HG02763 (cell line): ENCODE results near the gene KLHL17.
"Not testable (repeated sequence)": the region's sequence is repeated elsewhere in the genome, so short reads cannot be mapped to it uniquely, and the experiment has no call there.

Source experiments
- ATAC-seq: cut with Tn5 transposase; IDR thresholded peaks from one replicate; pipeline ENCODE4 v1.9.1; 2021; ENCODE audit warnings: mild to moderate bottlenecking, moderate library complexity; ENCODE audit not compliant: unreplicated experiment

The KLHL17 gene

DNA sequence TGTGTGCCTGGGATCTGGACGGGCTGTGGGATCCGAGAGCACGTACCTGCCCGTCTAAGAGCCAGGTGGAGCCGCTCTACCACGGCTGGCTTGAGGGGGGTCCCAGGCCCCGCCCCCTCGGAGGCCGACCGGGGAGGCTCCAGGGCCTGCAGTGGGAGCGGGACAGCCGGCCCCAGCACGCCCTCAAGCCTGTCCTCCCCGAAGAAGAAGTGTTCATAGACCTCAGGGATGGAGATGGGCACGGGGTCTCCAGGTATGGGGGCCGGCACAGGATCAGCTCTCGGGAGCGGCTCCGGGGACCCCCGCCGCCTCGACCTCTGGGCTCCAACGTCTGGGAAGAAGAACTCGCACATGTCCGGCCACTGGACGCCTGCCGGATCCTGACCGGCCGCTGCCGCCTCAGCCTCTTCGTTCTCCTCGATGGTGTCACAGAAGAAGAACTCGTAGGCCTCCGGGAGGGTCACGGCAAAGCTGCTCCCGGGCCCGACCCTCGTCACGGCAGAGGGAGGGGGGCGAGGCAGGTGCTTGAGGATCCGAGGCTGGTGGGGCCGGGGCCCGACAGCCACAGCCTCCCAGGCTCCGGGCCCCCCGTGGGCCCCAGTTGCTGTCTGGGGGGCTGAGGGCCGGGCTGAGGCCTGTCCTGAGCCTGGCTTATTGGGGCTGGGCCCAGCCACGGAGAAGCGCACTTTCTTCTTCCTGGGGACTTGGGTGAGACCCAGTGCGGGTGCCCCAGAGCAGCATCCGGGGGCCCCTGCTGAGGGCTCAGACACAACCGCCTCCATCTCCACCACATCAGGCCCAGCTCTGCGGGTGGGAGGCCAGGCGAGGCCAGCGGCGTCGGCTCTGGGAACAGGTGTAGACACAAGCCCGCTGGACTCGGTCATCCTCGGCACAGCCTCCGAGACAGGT, 18.7 kb downstream of the KLHL17 start:
- ATAC-seq, result no peak

DNA sequence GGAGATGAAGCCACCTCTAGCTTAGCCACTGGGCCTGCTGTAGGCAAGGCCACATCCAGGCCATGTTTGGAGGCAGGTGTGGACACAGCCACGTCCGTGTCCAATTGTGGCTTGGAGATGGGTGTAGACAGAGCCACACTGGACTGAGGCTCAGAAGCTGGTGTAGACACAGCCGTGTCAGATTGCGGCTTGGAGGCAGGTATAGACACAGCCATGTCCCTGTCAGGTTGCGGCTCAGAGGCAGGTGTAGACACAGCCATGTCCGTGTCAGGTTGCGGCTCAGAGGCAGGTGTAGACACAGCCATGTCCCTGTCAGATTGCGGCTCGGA, 19.3 kb downstream of the KLHL17 start:
- ATAC-seq, result no peak

DNA sequence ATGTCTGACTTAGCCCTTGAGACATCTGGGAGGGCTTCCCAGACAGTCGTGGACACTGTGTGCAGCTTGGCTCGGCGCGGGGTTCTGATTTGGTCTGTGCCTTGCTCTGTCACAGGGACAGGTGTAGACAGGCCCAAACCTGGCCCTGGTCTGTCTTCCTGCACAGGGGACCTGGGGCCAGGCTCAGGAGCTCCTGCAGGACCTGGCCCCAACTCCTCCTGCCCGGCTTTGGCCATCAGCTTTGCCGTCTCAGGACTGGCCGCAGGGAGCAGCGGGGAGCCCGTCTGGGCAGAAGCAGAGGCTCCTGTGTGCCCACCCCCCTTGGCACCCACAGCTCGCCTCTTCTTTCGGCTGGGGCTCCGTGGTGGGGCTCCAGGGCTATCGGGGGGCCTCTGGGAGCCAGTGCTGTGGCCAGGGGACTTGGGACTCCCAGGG, 19.8 kb downstream of the KLHL17 start:
- no peak for ATAC-seq

DNA sequence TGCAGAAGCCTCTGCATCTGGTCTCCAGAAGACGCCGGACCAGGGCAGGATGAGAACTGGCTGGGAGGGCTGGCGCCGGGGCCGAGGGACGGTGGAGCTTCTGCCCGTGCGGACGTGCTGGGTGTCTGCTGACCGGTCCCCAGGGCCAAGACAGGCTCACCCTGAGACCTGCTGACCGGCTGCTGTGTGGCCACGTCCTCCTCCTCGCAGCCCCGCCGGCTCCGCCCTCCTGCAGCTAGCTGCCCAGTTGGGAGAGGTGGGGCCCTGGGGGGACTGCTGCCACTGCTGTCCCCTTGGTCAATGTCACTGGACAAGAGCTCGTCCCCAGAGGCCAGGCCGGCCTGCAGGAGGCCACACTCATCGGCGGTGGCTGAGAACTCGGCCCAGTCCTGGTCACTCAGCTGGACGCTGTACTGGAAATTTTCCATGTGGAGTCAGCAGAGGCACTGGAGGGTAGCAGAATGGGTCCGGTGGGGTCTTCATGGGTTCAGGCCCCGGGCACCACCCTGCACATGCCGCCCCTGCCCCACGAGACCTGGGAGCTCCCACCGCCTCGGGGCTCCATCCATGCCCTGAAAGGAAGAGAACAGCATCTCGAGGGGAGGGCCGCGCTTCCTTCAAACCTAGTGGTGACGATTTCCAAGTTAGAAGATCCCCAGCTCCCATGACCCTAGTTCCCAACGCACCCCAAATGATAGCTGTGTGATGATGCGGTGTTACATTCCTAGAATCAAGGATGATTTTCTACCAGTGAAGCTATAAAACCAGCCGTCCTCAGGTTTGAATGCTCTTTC, 20.4 kb downstream of the KLHL17 start:
- ATAC-seq, result no peak

DNA sequence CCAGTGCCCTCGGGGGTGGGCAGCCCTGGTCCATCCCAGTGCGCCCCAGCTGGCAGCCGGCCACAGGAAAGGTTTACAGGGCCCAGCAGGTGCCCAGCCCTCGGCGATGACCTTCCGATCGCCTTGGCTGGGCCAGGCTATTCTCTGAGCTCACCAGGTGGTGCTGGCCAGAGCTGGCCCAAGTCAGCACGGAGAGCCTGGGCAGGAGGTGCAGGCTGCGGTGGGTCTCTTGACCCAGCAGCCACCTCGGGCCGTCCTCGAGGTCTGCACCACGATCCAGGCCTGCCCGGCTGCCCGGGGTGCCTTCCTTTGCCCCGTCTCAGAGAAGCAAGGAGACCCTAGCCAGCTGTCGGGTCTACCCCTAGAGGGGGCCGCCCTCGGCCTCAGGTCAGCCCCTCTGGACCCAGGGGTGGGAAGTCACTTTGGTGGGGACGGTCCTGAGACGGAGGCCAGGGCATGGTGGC, 21.1 kb downstream of the KLHL17 start:
- ATAC-seq, result no peak

DNA sequence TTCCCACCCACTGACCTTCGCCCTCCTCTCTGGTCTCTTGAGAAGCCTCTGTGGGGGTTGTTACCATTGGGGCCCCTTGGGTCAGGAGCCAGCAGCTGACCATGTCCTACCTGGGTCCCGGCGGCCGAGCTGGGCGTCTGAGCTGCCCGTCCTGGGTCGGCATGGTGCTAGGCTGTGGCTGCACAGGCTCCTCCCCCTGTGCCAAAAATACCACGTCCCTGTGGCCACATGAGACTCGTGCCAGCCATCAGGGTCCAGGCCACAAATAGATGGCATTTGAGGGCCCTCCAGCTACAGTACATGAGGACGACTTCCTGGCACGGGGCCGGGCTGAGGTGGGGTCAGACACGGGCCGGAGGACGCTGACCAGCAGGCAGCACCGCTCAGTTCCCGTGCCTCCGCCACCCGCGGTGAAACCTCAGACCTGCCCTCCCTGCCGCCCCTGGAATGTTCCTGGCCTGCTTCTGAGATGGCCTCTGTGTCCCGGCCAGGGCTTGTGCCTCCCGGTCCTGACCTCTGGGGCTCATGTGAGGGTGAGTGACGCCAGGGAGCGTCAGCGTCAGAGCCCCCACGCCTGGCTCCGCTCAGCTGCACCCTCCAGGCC, 21.7 kb downstream of the KLHL17 start, which contains the start of gene PERM1:
Gene PERM1 (minus strand): TSS at position 139 of the 604 bp plus-strand sequence. CDS start 1,064 bp downstream, outside the sequence.
- no peak for ATAC-seq

DNA sequence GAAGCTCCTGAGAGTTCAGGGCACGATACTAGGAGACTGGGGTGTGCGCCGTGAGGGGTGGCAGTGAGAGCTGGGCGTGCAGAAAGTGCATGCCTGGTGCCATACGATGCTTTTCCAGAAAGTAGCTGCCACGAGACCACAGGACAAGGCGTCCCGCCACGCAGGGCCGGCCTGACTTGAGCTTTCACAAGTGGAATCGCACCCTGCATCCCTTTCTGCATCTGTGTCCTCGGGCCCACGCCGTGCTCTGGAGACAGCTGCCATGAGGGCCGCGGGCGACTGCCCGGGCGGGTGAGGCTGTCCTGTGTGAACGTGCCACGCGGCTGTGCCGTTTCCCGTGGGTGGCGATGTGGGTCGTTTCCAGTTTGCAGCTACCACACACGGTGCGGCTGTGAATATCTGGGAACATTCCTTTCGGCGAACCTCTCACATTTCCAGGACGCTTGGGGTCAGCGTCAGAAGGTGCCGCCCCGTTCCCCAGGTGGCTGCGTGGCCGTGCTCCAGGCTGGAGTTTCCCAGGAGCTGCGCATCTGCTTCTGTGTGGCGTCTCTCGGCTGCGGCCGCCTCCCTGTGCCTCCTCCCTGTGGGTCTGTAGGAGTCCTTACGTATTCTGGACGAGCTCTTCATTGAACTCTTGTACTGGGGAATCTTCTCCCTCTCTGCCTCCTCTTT, 22.5 kb downstream of the KLHL17 start:
- no peak for ATAC-seq

DNA sequence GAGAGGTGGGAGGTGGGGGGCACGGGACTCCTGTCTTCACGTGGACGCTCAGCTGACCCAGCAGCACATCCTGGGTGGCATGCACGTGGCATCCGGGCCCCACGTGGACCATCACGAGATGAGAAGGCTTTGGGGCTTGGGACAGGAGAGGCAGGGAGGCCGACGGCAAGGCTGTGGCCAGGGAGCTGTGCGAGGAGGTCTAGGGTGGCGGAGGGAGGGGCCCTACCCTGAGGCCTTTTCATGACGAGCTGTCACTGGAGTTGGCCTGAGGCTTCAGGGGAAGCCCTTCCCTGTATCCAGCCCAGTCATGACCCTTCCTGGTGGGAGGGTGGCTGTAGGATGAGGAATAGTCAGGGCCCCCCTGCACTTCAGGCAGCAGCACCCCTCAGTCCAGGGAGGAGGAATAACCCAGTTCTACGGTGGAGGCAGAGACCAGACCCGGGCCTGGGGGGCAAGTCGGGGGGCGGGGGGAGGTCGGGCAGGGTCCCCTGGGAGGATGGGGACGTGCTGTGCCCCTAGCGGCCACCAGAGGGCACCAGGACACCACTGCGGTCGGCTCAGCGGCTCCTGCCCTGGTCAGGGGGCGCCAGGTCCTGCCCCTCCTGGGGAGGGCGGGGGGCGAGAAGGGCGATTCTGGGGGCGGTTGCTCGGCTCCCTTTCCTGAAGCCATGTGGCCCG, 23.6 kb downstream of the KLHL17 start:
- ATAC-seq, result no peak

DNA sequence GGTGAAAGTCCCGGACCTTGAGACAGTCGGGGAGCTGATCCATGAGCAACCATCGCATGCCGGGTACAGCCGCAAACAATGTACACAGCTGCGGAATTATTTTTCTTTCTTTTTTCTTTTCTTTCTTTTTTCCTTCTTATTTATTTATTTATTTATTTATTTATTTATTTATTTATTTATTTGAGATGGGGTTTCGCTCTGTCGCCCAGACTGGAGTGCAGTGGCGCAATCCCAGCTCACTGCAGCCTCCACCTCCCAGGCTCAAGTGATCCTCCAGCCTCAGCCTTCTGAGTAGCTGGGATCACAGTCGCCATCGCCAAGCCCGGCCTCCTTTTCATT, 24.1 kb downstream of the KLHL17 start:
- no peak for ATAC-seq

DNA sequence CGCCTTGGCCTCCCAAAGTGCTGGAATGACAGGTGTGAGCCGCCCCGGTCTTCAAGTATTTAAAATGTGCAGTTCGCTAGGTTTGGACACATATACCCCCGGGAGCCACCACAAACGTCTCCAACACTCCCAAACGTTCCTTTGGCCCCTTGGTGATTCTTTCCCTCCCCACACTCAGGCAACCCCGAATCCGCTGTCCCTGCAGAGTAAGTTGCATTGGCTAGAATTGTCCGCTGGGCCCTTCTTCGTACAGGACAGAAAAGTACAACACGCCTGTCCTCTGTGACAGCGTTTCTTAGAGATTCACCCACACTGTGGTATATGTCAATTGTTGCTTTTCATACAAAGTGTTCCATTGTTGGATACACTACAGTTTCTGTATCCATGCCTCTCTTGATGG, 24.7 kb downstream of the KLHL17 start:
- no peak for ATAC-seq

DNA sequence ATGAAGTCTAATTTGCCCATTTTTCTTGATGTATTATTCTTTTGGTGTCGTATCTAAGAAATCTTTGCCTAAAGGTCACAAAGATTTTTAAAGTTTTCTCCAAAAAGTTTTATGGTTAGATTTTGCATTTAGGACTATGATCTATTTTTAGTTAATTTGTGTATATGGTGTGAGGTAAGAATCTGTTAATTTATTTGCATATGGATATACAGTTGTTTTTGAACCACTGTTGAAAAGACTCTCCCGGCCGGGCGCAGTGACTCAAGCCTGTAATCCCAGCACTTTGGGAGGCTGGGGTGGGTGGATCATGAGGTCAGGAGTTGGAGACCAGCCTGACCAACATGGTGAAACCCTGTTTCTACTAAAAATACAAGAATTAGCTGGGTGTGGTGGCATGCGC, 27.7 kb downstream of the KLHL17 start:
- not testable (repeated sequence) for ATAC-seq

DNA sequence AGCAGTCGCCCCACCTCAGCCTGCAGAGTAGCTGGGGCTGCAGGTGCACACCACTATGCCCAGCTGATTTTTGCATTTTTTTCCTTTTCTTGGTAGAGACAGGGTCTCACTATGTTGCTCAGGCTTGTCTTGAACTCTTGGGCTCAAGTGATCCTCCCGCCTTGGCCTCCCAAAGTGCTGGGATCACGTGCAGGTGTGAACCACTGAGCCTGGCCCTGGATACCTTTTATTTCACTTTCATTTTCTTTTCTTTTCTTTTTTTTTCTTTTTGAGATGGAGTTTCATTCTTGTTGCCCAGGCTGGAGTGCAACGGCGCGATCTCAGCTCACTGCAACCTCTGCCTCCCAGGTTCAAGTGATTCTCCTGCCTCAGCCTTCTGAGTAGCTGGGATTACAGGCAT, 30.9 kb downstream of the KLHL17 start:
- not testable (repeated sequence) for ATAC-seq

DNA sequence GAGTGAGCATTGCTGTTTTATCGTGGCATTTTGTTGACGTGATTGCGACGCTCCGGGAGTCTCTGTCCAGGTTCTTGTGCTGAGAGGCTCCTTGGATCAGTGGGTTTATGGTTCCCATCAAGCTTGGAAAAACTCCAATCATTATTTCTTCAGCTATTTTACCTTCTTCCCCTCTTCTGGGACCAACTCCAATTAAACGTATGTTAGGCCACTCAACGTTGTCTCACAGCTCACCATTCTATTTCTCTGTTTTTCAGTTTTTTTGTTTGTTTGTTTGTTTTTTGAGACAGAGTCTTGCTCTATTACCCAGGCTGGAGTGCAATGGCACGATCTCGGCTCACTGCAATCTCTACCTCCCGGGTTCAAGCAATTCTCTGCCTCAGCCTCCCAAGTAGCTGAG, 31.5 kb downstream of the KLHL17 start:
- no peak for ATAC-seq

DNA sequence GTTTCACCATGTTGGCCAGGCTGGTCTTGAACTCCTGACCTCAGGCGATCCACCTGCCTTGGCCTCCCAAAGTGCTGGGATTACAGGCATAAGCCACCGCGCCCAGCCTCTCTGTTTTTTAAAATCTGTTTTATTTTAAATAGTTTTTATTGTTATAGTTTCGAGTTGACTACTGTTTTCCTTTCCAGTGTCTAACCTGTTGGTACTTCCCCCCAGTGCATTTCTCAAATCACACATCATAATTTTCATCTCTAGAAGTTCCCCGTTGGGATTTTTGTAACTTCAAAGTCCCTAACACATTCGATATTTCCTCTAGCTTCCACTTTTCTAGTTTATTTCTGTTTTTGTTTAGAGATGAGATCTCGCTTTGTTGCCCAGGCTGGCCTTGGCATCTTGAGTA, 32.0 kb downstream of the KLHL17 start:
- ATAC-seq, result no peak

DNA sequence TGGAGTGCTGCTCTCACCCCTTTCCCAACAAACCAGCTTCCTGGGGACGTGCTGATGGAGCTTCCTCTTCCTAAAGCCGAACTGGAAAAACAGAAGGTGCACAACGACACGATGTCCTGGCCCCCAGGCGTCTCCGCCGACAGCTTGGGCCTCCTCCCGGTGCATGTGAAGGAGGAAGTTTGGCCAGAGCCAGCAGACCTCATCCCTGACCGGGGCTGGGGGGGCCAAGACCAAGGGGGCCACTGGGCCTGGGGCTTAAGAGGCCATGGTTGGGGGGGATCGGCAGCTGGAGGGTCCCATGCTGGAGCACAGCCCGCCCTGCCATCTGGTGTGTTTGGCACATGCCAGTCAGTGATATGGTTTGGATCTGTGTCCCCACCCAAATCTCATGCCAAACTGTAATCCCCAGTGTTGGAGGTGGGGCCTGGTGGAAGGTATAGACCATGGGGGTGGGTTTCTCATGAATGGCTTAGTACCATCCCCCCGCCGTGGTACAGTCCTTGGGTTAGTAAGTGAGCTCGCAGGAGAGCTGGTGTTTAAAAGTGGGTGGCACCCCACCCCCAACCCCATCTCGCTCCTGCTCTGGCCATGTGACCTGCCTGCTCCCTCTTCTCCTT, 33.1 kb downstream of the KLHL17 start:
- ATAC-seq, result no peak

DNA sequence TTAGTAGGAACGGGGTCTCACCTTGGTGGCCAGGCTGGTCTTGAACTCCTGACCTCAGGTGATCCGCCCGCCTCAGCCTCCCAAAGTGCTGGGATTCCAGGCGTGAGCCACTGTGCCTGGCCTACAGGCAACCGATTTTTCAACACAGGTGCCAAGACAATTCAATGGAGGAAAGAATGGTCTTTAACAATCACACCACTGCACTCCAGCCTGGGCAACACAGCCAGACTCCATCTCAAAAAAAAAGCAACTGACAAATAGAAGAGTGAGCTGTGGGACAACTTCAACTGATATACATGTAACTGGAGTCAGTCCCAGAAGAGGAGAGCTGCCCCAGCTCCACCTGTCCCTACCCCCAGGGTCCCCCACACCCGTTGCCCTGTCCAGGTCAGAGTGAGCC, 34.2 kb downstream of the KLHL17 start:
- not testable (repeated sequence) for ATAC-seq

DNA sequence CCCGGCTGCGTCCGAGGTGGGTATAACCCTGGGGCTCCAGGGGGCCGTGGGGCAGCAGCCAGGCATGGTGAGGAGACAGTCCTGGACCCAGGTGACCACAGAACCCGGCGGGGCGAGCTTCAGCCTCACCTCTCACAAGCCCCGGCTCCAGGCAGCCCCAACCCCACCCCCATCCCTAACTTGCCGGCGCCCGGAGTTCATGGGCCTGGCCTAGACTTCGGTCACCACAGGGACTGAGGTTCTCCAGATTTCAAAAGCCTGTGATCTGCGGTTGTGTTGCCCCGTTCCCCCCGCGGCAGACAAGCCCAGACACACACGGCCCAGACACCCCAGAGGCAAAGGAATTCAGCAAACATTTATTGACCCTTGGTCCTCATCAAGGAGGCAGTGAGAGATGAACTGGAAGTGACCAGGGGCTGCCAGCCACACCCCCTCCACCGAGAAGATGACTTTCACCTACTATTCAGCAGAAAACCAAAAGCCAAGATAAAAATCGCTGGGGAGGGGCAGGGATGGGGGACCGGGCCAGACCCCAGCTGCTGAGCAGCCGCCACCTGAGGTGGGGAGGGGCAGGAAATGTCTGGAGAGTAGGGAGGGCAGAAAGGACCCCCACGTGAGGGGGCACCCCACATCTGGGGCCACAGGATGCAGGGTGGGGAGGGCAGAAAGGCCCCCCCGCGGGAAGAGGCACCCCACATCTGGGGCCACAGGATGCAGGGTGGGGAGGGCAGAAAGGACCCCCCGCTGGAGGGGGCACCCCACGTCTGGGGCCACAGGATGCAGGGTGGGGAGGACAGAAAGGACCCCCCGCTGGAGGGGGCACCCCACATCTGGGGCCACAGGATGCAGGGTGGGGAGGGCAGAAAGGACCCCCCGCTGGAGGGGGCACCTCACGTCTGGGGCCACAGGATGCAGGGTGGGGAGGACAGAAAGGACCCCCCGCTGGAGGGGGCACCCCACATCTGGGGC, 35.6 kb downstream of the KLHL17 start:
- no peak for ATAC-seq

DNA sequence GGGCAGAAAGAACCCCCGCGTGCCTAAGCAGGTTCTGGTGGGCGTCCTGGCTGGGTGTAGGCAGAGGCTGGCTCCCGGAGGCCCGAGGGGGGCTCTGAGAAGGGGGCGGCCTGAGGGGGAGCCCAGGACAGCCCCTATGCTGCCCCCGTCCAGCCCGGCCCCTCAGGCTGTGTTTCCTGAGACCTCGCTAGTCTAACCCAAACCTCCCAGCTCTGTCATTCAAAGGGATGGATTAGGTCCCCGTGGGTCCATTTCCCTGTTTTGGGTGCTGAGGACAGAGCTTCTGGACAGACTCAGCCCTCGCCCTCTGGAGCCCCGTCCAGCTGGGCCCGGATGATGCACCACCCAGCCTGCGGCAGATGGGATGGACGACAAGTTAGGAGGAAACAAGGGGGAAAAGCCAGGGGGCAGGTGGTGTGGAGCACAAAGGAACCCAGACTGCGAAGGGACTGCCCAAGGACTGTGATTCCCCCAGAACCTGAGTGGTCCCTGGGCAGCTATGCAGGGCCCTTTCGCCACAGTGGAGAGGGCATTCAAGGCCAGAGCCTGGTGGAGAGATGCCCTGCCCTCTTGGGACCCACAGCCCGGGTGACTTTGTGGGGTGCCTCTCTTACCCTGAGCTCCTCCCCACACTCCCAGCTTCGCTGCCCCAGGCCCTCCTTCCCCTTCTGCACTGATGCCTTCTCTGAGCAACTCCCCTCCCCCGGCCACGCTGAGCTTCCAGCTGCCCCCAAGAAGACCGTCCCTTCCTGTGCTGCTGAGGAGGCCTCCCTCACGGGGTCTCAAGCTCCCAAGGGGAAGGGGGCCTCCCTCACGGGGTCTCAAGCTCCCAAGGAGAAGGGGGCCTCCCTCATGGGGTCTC, 36.7 kb downstream of the KLHL17 start:
- ATAC-seq, result no peak
